HL-60/S4 (cell line): Measurements from ENCODE around the gene C9orf85.
"Not testable (repeated sequence)": the region's sequence is repeated elsewhere in the genome, so short reads cannot be mapped to it uniquely, and the experiment has no call there.

Source experiments
- in situ Hi-C: fragments of 300-500 bp; cut with MboI; formaldehyde crosslinking; loops from 2 replicates; pipeline ENCODE4 v1.14.3; 2022; ENCODE audit warnings: low sequenced_read_pairs

C9orf85 gene, protein sequence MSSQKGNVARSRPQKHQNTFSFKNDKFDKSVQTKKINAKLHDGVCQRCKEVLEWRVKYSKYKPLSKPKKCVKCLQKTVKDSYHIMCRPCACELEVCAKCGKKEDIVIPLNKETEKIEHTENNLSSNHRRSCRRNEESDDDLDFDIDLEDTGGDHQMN

DNA sequence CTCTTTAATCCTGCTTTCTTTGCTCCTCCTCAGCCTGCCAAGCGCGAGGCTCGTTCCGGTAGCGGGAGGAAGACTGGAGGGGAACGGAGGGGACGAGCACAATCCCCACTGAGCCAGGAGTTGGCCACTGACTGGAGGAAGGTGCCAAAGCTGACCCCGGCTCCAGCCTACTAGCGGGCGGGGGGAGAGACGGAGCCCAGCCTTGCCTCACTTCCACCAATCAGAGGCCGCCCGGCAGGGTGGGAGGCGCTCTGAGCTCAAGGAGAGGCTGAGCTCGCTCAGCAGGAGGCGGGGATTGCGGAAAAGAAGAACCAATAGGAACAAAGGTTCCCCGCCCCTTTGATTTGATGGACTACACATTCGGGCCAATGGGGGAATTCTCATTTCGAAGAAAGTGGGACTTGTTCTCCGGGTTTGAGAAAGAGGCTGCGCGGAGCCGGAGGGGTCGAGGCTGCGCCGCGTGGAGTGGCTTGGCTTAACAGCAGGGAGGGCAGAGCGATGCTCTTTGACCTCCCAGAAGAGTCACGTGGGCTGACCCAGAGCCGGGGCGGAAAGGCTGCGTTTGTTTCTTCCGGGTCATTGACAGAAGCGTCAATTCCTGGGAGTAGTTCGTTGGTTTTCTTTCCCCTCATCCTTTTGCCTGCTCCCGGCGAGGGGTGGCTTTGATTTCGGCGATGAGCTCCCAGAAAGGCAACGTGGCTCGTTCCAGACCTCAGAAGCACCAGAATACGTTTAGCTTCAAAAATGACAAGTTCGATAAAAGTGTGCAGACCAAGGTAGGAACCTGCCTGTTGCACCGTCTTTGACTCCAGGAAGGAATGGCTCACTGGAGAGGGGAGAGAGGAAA, at the start of gene C9orf85, which contains the start of gene ABHD17B:
Gene C9orf85 (plus strand): TSS at position 579 of the 847 bp plus-strand sequence. CDS start 96 bp downstream, at position 675.
Gene ABHD17B (minus strand): TSS at position 133 of the 847 bp plus-strand sequence. CDS start 36,113 bp downstream, outside the sequence.
- in situ Hi-C loops = no loop called here

DNA sequence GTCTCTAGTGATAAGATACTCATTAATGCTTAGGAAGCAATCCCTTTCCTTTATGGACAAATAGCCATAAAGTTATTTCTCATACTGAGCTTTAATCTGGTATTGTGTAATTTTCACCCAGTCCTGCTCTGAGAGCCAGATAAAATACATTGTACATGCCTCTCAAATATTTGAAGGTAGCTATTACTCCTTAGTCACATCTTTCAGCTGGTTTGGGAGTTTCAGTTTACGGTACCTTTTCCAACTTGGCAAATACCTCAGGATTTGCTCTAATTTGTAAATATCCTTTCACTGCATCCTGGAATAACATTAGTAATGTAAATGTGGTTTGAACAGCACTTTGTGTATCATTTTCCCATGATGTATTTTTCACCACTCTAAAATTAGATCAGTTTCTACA, 47.8 kb upstream of the C9orf85 start:
- in situ Hi-C loops = no loop called here

DNA sequence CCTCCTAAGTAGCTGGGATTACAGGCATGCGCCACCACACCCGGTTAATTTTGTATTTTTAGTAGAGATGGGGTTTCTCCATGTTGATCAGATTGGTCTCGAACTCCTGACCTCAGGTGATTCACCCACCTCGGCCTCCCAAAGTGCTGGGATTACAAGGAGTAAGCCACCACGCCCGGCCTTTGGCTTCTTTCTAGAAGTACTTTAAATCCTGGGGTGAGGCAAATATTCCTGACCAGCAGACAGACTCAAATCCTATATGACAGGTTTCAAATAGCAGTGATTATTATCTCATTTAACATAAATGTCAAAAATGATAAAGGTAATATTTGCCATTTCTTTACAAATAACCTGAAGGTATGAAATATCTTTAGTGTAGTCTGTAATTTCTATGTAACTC, 36.1 kb upstream of the C9orf85 start:
- in situ Hi-C loops = no loop called here

DNA sequence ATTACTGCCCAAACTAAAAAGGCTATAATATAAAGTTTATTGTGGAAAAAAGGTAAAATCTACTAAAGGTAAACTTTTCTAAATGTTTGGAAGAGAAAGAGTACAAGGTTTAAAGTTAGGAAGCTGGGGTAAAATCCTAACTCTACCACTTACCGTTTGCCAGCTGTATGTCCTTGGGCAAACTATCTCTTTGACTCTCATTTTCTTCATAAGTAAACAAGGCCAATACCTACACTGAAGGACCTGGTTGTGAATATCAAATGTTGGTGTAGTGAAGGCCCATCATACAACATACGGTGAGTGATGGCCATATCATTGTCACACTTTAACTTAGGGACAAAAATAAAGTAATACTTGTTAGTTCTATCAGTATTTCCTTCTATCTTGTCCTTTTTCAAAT, 35.3 kb upstream of the C9orf85 start:
- in situ Hi-C loops = no loop called here

DNA sequence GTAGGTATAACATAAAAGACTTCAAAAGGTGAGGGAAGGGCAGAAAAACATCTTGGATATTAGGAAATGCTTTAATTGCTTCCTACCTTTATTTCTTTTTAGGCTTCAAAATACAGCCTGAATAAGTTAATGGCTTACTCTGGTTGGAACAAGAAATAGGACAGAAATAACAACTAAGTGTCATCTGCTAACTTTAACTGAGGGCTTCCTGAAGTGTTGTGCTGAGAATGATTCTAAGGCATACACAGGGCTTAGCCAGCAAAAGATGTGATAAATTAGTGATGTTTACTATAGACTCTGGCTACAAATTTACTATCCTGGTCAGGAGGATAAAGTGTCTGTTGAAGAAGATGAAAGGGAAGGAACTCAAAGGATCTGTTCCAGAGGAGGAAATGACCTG, 34.6 kb upstream of the C9orf85 start:
- in situ Hi-C loops = no loop called here

DNA sequence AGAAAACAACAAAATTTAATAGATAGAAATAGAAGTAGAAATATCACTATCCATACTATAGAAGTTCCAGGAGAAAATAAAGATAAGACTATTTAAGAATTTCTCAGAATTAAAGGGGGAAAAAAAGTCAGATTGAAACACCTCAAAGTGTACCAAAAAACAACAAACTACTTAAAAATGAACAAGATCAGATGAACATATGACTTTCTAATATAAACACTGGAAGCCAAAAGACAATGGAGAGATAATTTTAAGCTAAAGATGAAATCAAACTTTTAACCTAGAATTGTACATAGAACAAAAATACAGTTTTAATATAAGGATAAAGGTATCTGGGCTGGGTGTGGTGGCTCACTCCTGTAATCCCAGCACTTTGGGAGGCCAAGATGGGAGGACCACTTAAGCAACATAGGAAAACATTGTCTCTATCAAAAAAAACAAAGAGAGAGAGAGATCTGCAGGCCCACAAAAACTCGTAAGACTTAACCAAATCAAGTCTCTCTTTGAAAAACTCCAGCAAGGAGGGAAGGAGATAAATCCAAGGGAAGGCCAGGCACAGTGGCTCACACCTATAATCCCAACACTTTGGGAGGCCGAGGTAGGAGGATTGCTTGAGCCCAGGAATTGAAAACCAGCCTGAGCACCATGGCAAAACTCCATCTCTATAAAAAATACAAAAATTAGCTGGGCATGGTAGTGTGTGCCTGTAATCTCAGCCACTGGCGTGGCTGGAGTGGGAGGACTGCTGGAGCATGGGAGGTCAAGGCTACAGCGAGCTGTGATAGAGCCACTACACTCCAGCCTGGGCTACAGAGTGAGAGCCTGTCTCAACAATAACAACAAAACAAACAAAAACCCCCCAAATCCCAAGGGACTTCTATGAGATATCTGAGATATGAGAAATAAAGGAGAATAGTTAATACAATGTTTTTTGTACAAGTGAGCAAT, 32.8 kb upstream of the C9orf85 start:
- in situ Hi-C loops = no loop called here

DNA sequence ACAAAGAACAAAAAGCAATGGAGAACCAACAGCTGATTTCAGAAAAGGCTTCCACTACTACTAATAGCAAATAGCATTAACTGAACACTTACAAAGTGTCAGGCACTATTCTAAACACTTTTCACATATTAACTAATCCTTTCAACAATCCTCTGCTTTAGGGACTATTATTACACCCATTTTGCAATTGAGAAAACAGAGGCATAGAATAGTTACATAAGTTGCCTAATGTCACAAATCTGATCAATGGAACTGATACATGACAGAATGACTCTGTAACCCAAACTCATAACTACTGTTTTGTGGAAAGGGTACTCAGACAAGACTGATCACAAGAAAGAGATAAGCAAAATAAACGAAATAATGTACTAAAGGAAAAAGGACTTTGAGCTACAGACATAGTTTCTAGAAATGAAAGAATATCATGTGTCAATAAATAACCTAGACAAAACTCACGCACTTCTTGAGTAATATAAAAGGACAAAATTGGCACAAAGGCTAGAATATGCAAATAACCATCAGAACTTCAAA, 31.7 kb upstream of the C9orf85 start:
- in situ Hi-C loops = no loop called here

DNA sequence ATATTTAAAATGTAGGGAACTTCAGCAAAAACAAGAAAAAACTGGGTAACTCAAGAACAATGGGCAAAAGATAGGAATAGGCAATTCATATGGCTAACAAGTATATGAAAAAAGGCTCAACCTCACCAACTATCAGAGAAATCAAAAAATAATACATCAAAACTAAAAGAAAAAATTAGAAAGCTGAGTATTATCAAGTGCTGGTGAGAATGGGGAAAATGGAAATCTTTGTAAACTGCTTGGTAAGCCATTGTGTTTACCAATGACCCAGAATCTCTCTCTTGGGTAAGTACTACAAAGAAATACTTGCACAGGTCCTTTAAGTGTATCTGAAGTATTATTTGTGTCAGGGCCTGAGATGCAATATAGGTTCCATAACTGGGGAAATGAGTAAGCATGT, 27.4 kb upstream of the C9orf85 start:
- in situ Hi-C loops = no loop called here

DNA sequence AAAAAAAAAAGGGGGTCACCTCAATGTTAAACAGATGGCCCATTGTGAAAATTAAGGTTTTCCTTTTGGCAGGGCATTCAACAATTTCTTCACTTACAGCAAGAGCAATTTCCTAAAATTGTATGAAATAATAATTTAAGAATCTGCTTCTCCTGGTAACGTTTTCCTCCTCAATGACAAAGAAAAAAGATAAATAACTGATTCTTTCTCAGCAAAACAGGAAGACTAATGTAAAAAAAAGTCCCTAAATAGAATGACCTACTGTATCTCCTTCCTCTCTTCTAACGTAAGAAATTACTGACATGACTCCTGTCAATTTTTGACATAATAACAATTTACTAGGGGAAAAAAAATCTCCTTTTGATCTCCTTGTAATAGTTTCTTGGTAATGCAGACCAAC, 26.0 kb upstream of the C9orf85 start:
- in situ Hi-C loops = no loop called here

DNA sequence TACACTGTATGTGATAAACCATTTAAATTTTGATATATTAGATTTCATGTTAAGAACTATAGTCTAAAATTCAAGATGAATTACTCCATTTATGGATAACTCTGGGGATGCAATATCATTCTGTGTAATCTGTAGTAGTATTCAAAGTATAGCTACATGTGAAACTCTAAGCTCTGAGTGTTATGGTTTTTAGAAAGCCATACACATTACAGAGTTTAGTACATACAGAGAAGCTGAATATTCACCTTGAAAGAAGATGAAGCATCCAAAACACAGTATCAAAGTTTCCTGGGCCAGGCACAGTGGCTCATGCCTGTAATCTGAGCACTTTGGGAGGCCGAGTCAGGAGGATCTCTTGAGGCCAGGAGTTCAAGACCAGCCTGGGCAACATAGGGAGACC, 25.4 kb upstream of the C9orf85 start:
- in situ Hi-C loops = no loop called here

DNA sequence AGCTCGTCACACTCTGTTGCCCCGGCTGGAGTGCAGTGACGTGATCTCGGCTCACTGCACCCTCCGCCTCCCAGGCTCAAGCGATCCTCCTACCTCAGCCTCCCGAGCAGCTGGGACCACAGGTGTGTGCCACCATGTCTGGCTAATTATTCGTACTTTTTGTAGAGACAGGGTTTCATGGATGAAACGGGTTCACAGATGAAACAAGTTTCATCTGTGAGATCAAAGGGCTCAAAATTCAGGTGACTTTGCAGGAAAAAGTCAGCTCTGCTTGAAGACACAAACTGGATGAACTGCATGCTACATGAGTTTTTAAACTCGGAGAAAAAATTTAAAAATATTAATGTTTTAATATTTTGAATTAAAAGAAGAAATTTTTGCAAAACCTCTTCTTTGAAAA, 24.9 kb upstream of the C9orf85 start:
- in situ Hi-C loops = no loop called here

DNA sequence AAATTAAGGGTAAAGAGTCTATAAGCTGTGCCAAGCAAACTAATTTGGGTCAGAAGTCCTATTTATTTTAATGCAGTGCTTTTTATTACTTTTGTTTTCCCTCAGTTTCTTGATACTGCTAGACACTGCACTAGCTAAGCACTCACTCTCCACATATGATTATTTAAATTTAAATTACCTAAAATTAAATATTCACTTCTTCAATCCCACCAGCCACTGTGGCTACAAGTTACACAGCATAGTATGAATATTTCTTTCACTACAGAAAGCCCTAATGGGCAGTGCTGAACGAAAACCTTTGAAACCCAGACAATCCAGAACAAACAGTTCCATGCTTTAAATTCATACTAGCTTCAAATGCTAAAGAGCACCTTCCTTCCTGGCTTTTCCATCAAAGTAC, 24.1 kb upstream of the C9orf85 start:
- in situ Hi-C loops = no loop called here

DNA sequence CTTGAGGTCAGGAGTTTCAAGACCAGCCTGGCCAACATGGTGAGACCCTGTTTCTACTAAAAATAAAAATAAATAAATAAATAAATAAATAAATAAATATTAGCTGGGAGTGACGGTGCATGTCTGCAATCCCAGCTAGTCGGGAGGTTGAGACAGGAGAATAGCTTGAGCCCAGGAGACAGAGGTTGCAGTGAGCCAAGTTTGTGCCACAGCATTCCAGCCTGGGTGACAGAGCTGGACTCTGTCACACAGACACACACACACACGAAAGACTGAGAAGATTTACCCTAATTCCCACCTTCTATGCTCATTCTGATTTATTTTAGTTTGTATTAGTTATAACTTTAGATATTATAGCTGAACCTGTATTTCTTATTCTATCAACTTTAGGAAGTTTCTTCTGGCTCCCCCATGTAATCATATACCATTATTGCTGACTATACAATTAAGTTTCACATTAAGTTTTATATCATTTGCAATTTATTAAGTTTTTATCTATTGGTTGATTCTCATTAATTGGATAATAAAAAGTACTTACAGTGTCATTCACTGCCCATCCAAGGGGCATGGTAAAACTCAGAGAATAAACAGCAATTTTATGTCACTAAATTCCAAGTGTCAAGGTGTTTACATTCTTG, 21.3 kb upstream of the C9orf85 start:
- in situ Hi-C loops = no loop called here

DNA sequence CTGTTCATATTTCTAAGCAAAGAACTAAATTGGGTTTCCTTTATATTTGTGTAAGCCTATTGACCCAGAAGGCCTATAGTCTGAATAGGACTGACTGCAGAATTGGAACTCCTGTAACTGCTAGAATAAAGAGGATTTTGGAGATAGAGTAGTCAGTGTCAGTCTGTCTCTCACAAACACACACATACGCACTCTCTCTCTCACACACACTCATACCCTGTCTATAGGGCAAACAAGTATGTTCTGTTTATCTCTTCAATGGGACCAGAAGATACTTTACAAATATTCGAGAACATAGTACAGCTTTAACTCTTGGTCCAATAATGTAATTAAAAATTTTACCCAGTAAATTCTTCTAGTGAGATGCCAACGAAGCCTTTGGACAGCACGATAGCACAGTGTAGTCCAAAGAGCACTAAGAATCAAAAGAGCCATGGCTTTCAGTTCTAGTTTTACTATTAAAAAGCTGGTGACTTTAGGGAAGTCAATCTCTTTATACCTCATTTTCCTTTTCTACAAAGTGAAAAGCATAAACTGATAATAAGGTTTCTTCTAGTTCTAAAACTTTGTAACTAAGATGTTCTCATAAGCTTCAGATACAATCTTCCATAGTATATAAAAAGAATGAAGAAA, 19.8 kb upstream of the C9orf85 start:
- in situ Hi-C loops = no loop called here

DNA sequence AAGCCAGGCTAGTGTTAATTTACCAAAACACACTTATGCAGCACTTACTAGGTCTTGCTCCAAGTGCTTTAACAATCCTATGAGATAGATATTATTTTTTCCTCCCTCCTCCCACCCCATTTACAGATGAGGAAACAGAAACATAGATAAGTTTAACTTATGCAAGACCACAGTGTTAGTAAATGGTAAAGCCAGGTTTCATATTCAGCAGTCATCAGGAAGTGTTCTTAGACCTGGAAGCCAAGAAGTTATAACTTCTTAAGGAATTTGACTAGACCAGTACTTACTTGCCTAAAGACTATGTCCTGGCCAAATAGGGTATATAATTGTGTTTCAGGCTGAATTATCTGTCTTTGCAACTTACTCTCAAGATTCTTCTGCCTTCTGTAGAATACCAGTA, 16.3 kb upstream of the C9orf85 start:
- in situ Hi-C loops = no loop called here

DNA sequence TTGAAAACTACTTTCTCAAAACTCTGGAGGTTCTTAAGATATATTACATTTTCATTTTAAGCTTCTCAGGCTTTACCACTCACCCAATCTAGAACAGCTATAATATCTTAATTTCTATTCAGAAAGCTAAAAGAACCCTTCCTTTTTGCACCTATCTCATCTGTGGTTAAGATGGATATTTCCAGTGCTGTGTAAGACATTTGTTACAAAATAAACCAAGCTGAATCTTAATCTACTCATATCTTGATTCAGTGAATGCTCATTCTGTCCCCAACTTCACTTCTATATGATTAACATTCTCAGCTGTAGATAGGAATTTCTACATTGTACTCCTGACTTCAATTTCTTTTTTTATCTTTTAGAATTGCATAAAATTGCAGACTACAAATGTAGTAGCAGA, 15.5 kb upstream of the C9orf85 start:
- in situ Hi-C loops = no loop called here

DNA sequence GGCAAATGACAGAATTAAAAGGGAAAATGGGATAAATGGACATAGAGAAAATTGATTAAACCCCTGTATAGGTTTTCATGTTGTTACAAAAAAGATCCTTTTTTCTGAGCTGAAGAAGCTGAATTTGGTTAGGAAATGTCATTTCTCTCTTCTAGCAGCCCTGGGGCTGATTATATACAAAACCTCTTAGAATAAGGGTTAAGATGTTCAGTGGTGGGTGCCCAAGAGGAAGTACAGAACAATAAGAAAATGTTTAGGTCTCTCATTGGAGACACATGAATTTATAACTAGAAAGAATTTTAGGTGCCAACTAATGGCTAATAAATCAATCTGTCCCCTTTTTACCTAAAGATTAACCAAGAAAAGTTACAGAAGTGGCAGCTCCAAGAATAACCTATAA, 14.7 kb upstream of the C9orf85 start:
- in situ Hi-C loops = no loop called here

DNA sequence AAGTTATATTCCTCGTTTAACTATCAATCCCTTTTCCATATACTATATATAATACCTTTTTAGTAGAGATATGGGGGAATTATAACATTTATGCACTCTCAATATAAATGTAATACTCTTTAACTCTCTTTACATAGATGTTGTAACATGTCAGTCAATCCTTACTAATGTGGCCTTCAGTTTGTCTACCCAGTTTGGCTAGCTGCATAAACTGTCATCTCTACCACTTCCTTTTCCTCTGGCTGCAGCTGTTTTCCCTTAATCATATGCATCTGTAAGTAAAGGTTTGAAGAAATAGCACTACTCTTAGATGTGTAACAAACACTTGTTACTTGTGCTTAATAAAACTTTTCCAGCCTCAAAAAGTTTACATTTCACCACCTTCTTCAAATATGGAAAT, 13.9 kb upstream of the C9orf85 start:
- in situ Hi-C loops = no loop called here

DNA sequence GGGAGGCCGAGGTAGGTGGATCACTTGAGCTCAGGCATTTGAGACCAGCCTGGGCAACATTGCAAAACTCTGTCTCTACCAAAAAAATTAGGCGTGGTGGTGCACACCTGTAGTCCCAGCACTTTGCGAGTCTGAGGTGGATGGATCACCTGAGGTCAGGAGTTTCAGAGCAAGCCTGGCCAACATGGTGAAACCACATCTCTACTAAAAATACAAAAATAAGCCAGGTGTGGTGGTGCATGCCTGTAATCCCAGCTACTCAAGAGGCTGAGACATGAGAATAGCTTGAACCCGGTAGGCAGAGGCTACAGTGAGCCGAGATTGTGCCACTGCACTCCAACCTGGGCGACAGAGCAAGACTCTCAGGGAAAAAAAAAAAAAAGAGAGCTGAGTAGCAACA, 12.7 kb upstream of the C9orf85 start:
- in situ Hi-C loops = not testable (repeated sequence)
